Sigmoid colon (tissue), 4 donors: ENCODE data around the gene TSPEAR.

Experiments used
- CTCF ChIP-seq, 4 experiments: fragments of 450-650 bp in 3 of 4; fragments of 200-600 bp in 1 of 4; IDR thresholded peaks; one replicate each; pipeline ENCODE4 v1.5.1; 2016 to 2019; ENCODE audit warnings: antibody characterized with exemption in 4 of 4, mild to moderate bottlenecking in 3 of 4, moderate library complexity in 2 of 4
- EP300 ChIP-seq, 4 donors: sonication (generic); formaldehyde crosslinking; IDR thresholded peaks; one replicate each; pipeline ENCODE4 v1.6.1; 2017; ENCODE audit warnings: antibody characterized with exemption in 4 of 4
- POLR2A ChIP-seq, 2 donors: fragments of 450-650 bp; IDR thresholded peaks; one replicate each; pipeline ENCODE4 v1.6.1; 2016; ENCODE audit warnings: antibody characterized with exemption in 2 of 2, mild to moderate bottlenecking in 2 of 2, moderate library complexity in 2 of 2
- POLR2AphosphoS5 ChIP-seq, 4 donors: sonication (generic); formaldehyde crosslinking; IDR thresholded peaks; one replicate each; pipeline ENCODE4 v1.6.1; 2017; ENCODE audit warnings: antibody characterized with exemption in 4 of 4

- TF ChIP-seq POLR2A (IDR thresholded peaks at IDR 0.05) (no peak), CTCF (IDR thresholded peaks at IDR 0.05) (no peak), POLR2AphosphoS5 (IDR thresholded peaks at IDR 0.05) (no peak), EP300 (IDR thresholded peaks at IDR 0.05) (no peak)
These were observed 163.6 kb downstream of the TSPEAR start for GRCh38 chr21:44547656-44548331.
